ENCODE measurements around the gene CHD1L. TPM values are rescaled to one million over a fixed set of nuclear protein-coding genes. Genes with fewer than 3 reads are reported as not detected.
"Not testable (repeated sequence)": the region's sequence is repeated elsewhere in the genome, so short reads cannot be mapped to it uniquely, and the experiment has no call there.

CHD1L gene
- total RNA-seq, 6 donors from 2014 or later = 24.8 to 48.6 (median 34.6) TPM

DNA sequence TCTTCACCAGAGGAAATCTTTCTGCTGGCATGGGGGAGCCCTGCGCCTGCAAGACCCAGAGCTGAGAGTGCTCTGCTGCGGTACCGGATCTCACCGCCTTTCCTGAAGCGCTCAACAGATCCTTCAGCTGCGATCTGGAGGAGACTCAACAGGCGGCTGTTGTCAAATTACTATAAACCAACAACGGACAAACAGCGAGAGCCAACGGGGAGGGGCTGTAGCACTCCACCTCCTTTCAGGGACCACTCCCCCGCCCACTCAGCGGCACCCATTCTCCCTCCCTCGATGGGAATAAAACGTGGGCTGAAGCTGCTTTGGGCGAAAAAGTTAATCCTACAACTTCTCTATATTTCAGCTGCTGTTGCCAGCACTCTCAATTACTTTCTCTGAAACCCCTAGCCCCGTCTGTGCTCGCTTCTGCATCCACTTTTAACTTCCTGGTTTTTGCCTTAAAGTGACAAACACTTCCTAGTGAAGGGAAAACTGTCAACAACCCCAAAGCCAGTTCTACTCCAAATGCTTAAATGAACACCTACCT, 17.2 kb upstream of the CHD1L start, which contains the start of gene FMO5:
Gene FMO5, minus strand, starts transcription at position 147 of the 538 bp plus-strand sequence. CDS start 310 bp downstream, outside the sequence.
- ATAC-seq (ENCODE audit: low FRiP score in 2 of 2) (peak; percentile 96 to 97), DNase-seq (peak in 1 of 2 donors; percentile 84)
- H3K27me3 ChIP-seq = no peaks in the 10 kb centered on the region
- H3K4me1 ChIP-seq = peaks cover 0 to 8% (median 7%) of the 10 kb centered on the region in 4 donors
- no peaks in the 10 kb centered on the region for H3K9me3 ChIP-seq
- no peaks in the 10 kb centered on the region for H3K36me3 ChIP-seq
- TF ChIP-seq, protein P1, sequence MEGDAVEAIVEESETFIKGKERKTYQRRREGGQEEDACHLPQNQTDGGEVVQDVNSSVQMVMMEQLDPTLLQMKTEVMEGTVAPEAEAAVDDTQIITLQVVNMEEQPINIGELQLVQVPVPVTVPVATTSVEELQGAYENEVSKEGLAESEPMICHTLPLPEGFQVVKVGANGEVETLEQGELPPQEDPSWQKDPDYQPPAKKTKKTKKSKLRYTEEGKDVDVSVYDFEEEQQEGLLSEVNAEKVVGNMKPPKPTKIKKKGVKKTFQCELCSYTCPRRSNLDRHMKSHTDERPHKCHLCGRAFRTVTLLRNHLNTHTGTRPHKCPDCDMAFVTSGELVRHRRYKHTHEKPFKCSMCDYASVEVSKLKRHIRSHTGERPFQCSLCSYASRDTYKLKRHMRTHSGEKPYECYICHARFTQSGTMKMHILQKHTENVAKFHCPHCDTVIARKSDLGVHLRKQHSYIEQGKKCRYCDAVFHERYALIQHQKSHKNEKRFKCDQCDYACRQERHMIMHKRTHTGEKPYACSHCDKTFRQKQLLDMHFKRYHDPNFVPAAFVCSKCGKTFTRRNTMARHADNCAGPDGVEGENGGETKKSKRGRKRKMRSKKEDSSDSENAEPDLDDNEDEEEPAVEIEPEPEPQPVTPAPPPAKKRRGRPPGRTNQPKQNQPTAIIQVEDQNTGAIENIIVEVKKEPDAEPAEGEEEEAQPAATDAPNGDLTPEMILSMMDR (IDR thresholded peaks at IDR 0.05) = peak; percentile 26 to 75 (median 45)
- TF ChIP-seq POLR2AphosphoS5 (IDR thresholded peaks at IDR 0.05) = peak in 1 of 2 donors; percentile 63
- TF ChIP-seq EP300 (IDR thresholded peaks at IDR 0.05) = no peak
- TF ChIP-seq POLR2A (IDR thresholded peaks at IDR 0.05) = peak in 3 of 4 donors; percentile 37 to 65 (median 38)
- H3K4me3 ChIP-seq = peak within 1 kb of the TSS; percentile 16 to 81 (median 60)
- 0% methylated on average over 10 to 17 of the region's 17 CpGs for WGBS, 2 donors
- H3K27ac ChIP-seq = peak within 1 kb of the TSS; percentile 80 to 88 (median 80)

GRCh38 chr1:147231032-147231431, 11.5 kb upstream of the CHD1L start:
- not testable (repeated sequence) for H3K27ac ChIP-seq; ATAC-seq (ENCODE audit: low FRiP score in 2 of 2); H3K36me3 ChIP-seq; H3K9me3 ChIP-seq; H3K27me3 ChIP-seq; DNase-seq; H3K4me3 ChIP-seq
- TF ChIP-seq EP300 (IDR thresholded peaks at IDR 0.05) = peak in 1 of 4 donors; percentile 13
- WGBS, 2 donors = 84 to 89% methylated on average over 5 of the region's 5 CpGs
- peaks cover 0 to 16% (median 3%) of the 10 kb centered on the region in 4 donors for H3K4me1 ChIP-seq

GRCh38 chr1:147233903-147234302, 8.6 kb upstream of the CHD1L start:
- WGBS, 2 donors = 76 to 78% methylated on average over 8 of the region's 8 CpGs
- not testable (repeated sequence) for H3K27me3 ChIP-seq

DNA sequence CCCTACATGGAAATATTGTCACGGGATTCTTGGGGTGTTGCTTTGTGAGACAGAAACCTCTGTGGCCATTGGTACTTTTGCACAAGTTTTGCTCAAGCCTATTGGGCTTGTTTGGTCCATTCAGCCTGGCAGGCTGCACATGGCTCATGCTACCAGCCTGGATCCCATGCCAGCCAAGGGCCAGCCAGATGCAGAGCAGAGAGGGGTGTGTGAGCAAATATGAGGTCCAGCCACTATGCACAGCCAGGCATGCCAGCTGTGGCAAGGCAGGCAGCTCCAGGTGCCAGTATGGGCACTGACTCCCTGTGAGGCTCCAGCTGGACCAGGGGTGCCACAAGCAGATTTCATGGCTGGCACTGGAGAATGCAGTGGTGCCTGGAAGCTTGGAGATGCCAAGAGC, 6.7 kb upstream of the CHD1L start:
- H3K4me3 ChIP-seq = no peak overlapping the region

More at GRCh38 chr1:147233903-147234302, 8.6 kb upstream of the CHD1L start:
- Histone ChIP-seq H3K27ac (peak overlapping the region in 1 of 4 donors; percentile 11), H3K4me1 (peaks cover 0 to 27% (median 9%) of the 10 kb centered on the region in 4 donors)
- not testable (repeated sequence) for ATAC-seq (ENCODE audit: low FRiP score in 2 of 2); H3K4me3 ChIP-seq; DNase-seq; H3K36me3 ChIP-seq; H3K9me3 ChIP-seq

GRCh38 chr1:147236448-147236847, 6.0 kb upstream of the CHD1L start:
- ATAC-seq (ENCODE audit: low FRiP score in 2 of 2) = no peak
- TF ChIP-seq EP300 (IDR thresholded peaks at IDR 0.05) (no peak), POLR2A (IDR thresholded peaks at IDR 0.05) (no peak), POLR2AphosphoS5 (IDR thresholded peaks at IDR 0.05) (no peak)
- TF ChIP-seq, protein P1 (IDR thresholded peaks at IDR 0.05) = no peak
- WGBS, 2 donors = 80 to 100% methylated on average over 1 of the region's 2 CpGs
- DNase-seq = no peak
- no peak overlapping the region for H3K4me3 ChIP-seq
- no peaks in the 10 kb centered on the region for H3K9me3 ChIP-seq
- no peaks in the 10 kb centered on the region for H3K27me3 ChIP-seq
- peaks cover 0 to 36% (median 16%) of the 10 kb centered on the region in 4 donors for H3K4me1 ChIP-seq
- peak overlapping the region in 3 of 4 donors; percentile 17 to 64 (median 62) for H3K27ac ChIP-seq
- H3K36me3 ChIP-seq = no peaks in the 10 kb centered on the region

More for the DNA sequence above, 6.7 kb upstream of the CHD1L start:
- ATAC-seq (ENCODE audit: low FRiP score in 2 of 2) (no peak), DNase-seq (no peak)
- TF ChIP-seq, protein P1 (IDR thresholded peaks at IDR 0.05) = no peak
- TF ChIP-seq EP300 (IDR thresholded peaks at IDR 0.05) (no peak), POLR2A (IDR thresholded peaks at IDR 0.05) (no peak), POLR2AphosphoS5 (IDR thresholded peaks at IDR 0.05) (no peak)
- 96 to 100% methylated on average over 1 of the region's 1 CpG for WGBS, 2 donors
- Histone ChIP-seq H3K36me3 (no peaks in the 10 kb centered on the region), H3K27ac (peak overlapping the region in 2 of 4 donors; percentile 62 to 64), H3K4me1 (peaks cover 0 to 36% (median 16%) of the 10 kb centered on the region in 4 donors), H3K9me3 (no peaks in the 10 kb centered on the region), H3K27me3 (no peaks in the 10 kb centered on the region)
